Tibial nerve (tissue), 3 donors: ENCODE measurements around the gene KCNMA1.

Source experiments
- CTCF ChIP-seq, 5 experiments: fragments of 200-600 bp in 3 of 5; fragments of 450-650 bp in 2 of 5; sonication (generic) in 3 of 5; IDR thresholded peaks; one replicate each; pipeline ENCODE4 v1.5.1; 2016 to 2019; ENCODE audit warnings: antibody characterized with exemption in 5 of 5, mild to moderate bottlenecking in 3 of 5, moderate library complexity in 2 of 5
- POLR2A ChIP-seq, 2 donors: fragments of 450-650 bp; IDR thresholded peaks; one replicate each; pipeline ENCODE4 v1.6.1; 2017; ENCODE audit warnings: antibody characterized with exemption in 2 of 2, mild to moderate bottlenecking in 2 of 2, moderate library complexity in 2 of 2

- TF ChIP-seq CTCF (IDR thresholded peaks at IDR 0.05) = no peak
- no peak for TF ChIP-seq POLR2A (IDR thresholded peaks at IDR 0.05)
Measured at GRCh38 chr10:77606751-77607150, 30.9 kb downstream of the KCNMA1 start.
